DND-41 (cell line): ENCODE measurements around the gene FAM83C.

Experiments used
- CTCF ChIP-seq: IDR thresholded peaks from 2 replicates; pipeline ENCODE4 v1.5.1; 2012; ENCODE audit warnings: borderline replicate concordance, low read length, moderate library complexity, mild to moderate bottlenecking; ENCODE audit not compliant: poor library complexity, severe bottlenecking; ENCODE audit errors: extremely low read depth
- EZH2 ChIP-seq: IDR thresholded peaks from 3 replicates; pipeline ENCODE4 v1.6.1; 2012; ENCODE audit warnings: borderline replicate concordance, low read depth, mild to moderate bottlenecking, moderate library complexity, low read length, inconsistent platforms; ENCODE audit not compliant: severe bottlenecking

GRCh38 chr20:35279533-35280174 lies 12.6 kb downstream of the FAM83C start:
- no peak for TF ChIP-seq CTCF
- no peak for TF ChIP-seq EZH2
